NCI-H1048 (cell line): ENCODE results near the gene RMDN2.
"Not testable (repeated sequence)": the region's sequence is repeated elsewhere in the genome, so short reads cannot be mapped to it uniquely, and the experiment has no call there.

ENCODE experiments used
- DNase-seq: peaks from one replicate; lab custom pipeline; 2025; lab: John Stamatoyannopoulos, UW

The RMDN2 gene

DNA sequence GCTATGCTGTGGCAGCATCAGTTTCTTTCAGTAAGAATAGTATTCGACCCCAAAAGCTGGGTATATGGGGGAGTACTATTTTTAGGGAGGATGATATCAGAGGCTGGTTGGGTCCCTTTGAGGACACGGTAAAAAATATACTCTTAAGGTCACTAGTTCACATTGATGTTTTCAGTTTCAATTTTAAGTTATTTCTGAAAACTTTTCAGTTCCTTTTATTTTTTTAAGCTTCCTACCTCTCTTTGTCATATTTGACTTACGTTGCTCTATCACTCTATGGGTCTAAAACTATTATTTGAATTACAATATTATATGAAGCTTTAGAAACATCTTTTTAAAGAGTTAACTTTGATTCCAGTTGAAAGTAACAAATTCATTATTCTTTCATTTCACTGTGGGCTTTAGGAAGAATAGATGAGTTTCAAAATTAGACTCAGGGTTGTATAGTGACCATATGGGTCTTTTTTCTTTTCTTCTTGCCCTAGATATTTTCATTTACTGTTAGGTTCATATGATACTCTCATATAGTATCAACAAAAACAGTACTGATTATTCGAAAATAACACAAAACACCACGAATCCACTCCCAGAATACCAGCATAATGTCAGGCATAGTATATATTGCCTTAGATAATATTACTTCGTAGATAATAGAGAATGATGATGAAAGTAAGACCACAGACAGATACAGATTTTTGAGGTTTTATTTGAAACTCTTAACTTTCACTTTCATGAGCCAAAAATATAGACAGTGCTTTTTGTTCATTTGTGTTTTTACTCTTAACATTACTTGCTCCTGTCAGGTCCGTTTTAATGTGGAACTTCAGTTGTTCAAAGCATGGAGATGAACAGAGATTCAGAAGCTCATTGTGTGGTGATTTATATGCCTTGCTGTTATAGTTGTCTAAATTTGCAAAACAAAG lies 9.8 kb downstream of the RMDN2 start:
- DNase-seq, result no peak

- DNase-seq, result not testable (repeated sequence)
These were observed 12.5 kb downstream of the RMDN2 start for GRCh38 chr2:37937568-37937967.

DNA sequence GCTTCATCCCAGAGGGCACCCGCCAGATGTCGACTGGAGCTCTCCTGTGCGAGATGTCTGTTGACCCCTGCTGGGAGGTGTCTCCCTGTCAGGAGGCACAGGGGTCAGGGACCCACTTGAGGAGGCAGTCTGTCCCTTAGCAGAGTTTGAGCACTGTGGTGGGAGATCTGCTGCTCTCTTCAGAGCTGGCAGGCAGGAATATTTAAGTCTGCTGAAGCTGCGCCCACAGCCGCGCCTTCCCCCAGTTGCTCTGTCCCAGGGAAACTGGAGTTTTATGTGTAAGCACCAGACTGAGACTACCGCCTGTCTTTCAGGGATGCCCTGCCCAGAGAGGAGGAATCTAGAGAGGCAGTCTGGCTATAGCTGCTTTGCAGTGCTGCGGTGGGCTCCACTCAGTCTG lies 16.2 kb downstream of the RMDN2 start:
- not testable (repeated sequence) for DNase-seq

DNA sequence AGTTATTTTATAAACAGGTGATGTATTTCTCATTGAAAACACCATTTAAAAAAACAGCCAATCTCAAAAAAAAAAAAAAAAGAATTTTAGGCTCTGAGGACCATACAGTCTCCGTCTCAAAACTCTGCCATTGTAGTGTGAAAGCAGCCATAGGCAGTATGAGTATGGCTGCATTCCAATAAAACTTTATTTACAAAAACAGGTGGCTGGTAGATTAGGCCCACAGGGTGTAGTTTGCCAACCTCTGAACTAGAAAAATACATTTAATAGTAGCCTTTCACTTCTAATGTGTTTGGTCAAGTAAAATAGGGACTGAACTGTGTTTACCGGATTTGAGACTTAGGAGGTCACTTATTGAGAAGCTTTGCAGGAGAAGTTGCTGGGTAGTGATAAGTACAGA lies 19.2 kb downstream of the RMDN2 start:
- no peak for DNase-seq

DNA sequence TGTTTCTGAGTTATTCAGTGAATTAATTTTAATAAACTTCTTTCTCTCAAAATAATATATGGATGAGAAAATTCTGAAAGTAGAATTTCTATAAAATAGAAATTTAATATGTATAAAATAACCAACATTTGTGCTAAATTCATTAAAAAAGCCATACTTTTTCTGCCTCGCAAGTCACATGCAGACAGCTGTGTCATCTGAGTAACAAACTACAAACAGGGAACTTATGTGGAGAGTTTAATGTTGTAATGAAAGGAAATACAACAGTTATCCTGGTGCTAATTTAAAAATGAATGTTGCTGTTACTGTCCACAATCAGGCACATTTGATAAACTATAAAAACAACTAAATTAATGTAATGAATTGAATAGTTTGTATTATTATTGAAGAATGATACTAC lies 22.2 kb downstream of the RMDN2 start:
- no peak for DNase-seq

GRCh38 chr2:37962018-37962739 lies 37.1 kb downstream of the RMDN2 start:
- not testable (repeated sequence) for DNase-seq

GRCh38 chr2:37962740-37963121 lies 37.6 kb downstream of the RMDN2 start:
- DNase-seq, result not testable (repeated sequence)

DNA sequence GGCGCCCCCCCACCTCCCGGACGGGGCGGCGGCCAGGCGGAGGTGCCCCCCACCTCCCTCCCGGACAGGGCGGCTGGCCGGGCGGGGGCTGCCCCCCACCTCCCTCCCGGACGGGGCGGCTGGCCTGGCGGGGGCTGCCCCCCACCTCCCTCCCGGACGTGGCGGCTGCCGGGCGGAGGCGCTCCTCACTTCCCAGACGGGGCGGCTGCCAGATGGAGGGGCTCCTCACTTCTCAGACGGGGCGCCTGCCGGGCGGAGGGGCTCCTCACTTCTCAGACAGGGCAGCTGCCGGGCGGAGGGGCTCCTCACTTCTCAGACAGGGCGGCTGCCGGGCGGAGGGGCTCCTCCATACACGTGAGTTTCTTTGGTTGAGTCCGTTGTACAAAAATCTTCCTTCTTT lies 38.8 kb downstream of the RMDN2 start:
- DNase-seq, result not testable (repeated sequence)

GRCh38 chr2:37966326-37966725 lies 41.2 kb downstream of the RMDN2 start:
- DNase-seq, result no peak

DNA sequence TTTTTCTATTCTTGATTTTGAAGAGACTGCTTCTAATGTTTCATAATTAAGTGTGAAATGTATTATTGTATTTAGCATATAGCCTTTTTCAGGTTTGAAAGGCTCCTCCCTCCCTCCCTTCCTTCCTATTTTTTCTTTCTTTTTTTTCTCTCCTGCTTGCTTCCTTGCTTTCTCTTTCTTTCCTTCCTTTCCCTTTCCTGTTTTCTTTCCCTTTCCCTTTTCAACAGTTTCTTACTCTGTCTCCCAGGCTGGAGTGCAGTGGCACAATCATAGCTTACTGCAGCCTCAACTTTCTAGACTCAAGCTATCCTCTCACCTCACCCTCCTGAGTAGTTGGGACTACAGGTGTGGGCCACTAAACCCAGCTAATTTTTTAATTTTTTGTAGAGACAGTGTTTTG lies 44.6 kb downstream of the RMDN2 start:
- DNase-seq, result no peak

GRCh38 chr2:37971971-37972370 lies 46.9 kb downstream of the RMDN2 start:
- DNase-seq, result no peak

DNA sequence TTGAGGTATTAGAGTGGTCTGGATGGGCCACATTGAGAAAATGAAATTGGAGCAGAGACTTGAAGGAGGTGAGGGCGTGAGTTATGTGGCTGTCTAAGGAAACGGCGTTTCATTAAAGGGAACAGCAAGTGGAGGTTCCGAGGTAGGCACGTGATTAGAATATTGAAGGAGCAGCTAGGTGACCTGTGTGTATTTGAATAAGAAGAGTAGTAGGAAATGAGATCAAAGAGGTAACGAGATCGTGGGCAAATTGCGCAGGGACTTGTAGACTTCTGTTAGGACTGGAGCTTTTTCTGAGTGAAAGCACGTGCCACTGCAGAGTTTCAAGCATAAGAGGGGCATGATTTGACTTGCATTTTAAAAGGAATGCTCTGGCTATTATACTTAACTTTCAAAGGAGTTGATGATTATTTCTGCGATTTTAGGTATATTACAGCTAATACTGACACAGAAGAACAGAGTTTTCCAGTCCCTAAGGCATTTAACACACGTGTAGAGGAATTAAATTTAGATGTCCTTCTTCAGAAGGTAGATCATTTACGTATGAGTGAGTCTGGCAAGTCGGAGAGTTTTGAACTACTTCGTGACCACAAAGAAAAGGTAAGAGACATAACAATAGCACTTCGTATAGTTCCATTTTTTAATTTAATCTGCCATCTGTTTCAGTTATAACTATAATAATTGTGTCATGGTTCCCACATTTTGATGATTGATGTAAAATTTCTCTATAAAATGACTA lies 48.7 kb downstream of the RMDN2 start:
- no peak for DNase-seq

DNA sequence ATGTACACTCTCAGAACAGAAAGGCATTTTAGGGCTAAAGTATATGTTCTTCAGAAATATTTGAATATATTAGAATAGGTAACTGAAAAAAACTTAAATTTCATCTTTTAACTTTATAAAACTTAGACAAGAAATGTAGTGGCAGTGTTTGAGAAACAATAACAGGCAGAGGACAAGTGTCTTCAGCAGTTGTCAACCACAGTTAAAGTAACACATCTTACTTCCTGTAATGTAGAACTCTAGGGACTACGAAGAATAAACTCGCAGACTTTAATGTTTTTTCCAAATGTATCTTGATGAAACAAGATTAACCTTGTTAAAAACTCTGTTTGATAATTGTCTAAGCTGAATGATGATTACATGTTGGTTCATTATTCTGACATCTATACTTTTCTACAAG lies 50.7 kb downstream of the RMDN2 start:
- no peak for DNase-seq

GRCh38 chr2:37976411-37976810 lies 51.3 kb downstream of the RMDN2 start:
- no peak for DNase-seq

DNA sequence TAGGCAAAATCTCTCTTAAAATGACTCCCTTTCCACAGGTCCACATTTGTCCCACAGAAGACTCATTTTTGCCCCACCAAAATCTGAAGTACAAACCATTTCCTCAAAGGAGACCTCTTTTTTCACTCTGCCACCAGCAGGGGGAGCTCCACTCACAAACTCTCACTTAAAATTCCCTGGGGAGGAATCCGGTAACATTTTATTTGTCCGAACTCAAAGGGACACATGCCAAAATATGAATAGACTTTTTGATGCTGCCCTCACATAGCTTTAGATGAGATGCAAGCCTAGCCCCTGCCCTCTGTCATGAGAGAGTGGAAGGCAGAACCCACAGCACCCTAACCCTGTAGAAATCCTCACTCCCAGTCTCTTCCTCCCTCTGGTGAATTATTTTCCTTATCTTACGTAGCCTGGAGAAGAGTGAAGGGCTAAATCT lies 57.1 kb downstream of the RMDN2 start:
- DNase-seq, result no peak

DNA sequence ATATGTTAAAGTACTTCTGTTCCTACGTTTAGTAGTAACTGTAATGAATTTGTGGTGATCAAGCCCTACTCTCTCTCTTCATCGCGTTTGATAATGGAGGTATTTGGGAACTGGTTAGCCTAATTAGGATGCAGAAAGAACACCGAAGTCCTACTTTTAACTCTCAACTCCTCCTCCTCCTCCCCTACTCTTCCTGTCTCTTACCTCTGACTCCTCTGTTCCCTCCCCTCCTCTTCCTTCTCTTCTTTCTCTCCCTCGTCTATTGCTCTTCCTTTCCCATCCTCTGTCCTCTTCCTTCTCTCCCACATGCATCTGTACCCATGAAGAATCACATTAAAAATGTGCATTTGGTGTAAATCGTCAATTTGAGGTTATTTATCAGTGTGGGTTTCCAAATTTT lies 57.8 kb downstream of the RMDN2 start:
- no peak for DNase-seq

- DNase-seq, result no peak
These were observed 58.6 kb downstream of the RMDN2 start for GRCh38 chr2:37983719-37984118.

DNA sequence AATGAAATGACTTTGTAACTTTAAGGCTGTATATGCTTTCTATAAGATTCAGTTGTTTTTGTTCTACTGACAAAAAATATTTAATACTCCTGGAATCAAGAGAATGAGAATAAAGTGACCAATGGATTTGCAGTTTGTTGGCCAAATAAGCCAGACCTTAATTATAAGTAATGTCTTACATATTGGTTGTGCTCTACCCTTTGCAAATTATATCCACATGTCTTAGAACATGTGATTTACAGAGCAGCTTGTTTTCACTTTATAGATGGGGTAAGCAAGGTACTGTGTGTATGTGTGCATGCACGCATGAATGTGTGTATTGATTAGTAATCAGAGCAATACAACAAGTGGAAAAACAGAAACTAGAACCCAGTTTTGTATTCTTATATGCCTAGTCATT lies 59.1 kb downstream of the RMDN2 start:
- no peak for DNase-seq

DNA sequence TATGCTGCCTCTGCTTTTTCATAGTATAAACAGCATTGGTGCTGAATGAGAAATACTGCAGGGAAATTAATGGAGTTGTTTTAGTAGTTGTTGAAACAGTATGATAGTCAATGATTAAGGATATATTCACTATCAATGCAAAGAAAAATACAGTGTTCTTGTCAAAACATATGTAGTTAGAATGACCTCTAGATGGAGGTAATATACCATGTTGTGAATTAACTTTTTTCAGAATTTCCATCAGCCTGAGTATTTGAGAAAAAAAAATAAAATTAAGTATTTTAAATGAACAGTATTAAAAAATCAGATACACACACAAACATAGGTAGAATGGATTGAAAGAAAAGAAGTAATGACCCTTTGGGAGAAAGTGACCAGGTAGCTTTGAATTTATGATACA lies 59.5 kb downstream of the RMDN2 start:
- no peak for DNase-seq

GRCh38 chr2:37985333-37985732 lies 60.2 kb downstream of the RMDN2 start:
- DNase-seq, result no peak

GRCh38 chr2:37987098-37987775 lies 62.1 kb downstream of the RMDN2 start:
- no peak for DNase-seq

DNA sequence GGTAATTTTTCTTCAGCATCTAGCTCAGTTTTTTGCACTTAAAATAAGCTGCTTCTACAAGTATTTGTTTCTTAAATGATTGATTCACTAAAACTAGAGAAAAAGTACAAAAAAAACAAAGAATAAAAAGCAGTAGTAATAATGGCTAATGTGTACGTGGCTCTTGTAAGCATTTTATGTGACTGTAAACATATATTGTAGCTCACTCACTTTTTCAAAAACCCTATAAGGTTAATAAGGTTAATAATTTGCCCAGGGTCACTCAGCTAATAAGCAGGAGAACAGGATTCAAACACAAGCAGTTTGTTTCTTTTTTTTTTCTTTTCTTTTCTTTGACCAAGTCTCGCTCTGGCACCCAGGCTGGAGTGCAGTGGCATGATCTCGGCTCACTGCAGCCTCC lies 67.5 kb downstream of the RMDN2 start:
- DNase-seq, result no peak
